Tibial nerve (tissue), 4 donors: ENCODE measurements around the gene LSG1. TPM values are rescaled to one million over a fixed set of nuclear protein-coding genes. Genes with fewer than 3 reads are reported as not detected.

Experiments
- DNase-seq, 2 donors: peaks; one replicate each; pipeline ENCODE4 v3.0.0-alpha.2; 2019; ENCODE audit warnings: low spot score in 2 of 2
- H3K27ac ChIP-seq, 4 donors: fragments of 200-600 bp; sonication (generic) in 3 of 4; one replicate each; pipeline ENCODE4 v1.5.1; 2017 to 2019; ENCODE audit warnings: mild to moderate bottlenecking in 1 of 4
- H3K27me3 ChIP-seq, 2 donors: fragments of 200-600 bp; sonication (generic) in 1 of 2; one replicate each; pipeline versions ENCODE4 v1.5.1 to v1.6.0; 2017 to 2019
- H3K36me3 ChIP-seq, 3 donors: fragments of 200-600 bp; sonication (generic); one replicate each; pipeline ENCODE4 v1.5.1; 2018 to 2019
- H3K4me1 ChIP-seq, 4 donors: fragments of 200-600 bp; sonication (generic) in 3 of 4; one replicate each; pipeline ENCODE4 v1.5.1; 2017 to 2019
- H3K4me3 ChIP-seq, 4 donors: fragments of 200-600 bp; sonication (generic) in 3 of 4; one replicate each; pipeline ENCODE4 v1.5.1; 2017 to 2019; ENCODE audit warnings: mild to moderate bottlenecking in 1 of 4, moderate library complexity in 1 of 4
- H3K9me3 ChIP-seq, 4 donors: fragments of 200-600 bp; sonication (generic) in 3 of 4; one replicate each; pipeline ENCODE4 v1.5.1; 2017 to 2019
- CTCF ChIP-seq, 5 experiments: fragments of 200-600 bp in 3 of 5; fragments of 450-650 bp in 2 of 5; sonication (generic) in 3 of 5; IDR thresholded peaks; one replicate each; pipeline ENCODE4 v1.5.1; 2016 to 2019; ENCODE audit warnings: antibody characterized with exemption in 5 of 5, mild to moderate bottlenecking in 3 of 5, moderate library complexity in 2 of 5
- EP300 ChIP-seq, 2 donors: sonication (generic); formaldehyde crosslinking; IDR thresholded peaks; one replicate each; pipeline ENCODE4 v1.6.1; 2017; ENCODE audit warnings: antibody characterized with exemption in 2 of 2, mild to moderate bottlenecking in 1 of 2
- POLR2A ChIP-seq, 2 donors: fragments of 450-650 bp; IDR thresholded peaks; one replicate each; pipeline ENCODE4 v1.6.1; 2017; ENCODE audit warnings: antibody characterized with exemption in 2 of 2, mild to moderate bottlenecking in 2 of 2, moderate library complexity in 2 of 2
- WGBS, 2 donors: methylation state at CpG; one replicate each; pipeline ENCODE4 v1.1.5; 2018; 5-methylcytosine and 5-hydroxymethylcytosine counted together
- total RNA-seq, 4 donors: library from RNA; depleted of rRNA; stranded (reverse); fragments of >200 nt; gene quantifications; one replicate each; pipeline ENCODE4 v1.1.0, GENCODE V29; 2016

LSG1 gene
- total RNA-seq, 4 donors from 2014 or later, result 24.9 to 64.5 (median 39.3) TPM

GRCh38 chr3:194714564-194714963 lies 42.6 kb upstream of the LSG1 start:
- Histone ChIP-seq H3K4me3 (no peak overlapping the region), H3K27ac (peak overlapping the region in 1 of 4 donors; percentile 16), H3K36me3 (no peaks in the 10 kb centered on the region), H3K27me3 (no peaks in the 10 kb centered on the region), H3K4me1 (peaks cover 0 to 7% (median 0%) of the 10 kb centered on the region in 4 donors), H3K9me3 (no peaks in the 10 kb centered on the region)
- 74 to 79% methylated on average over 6 of the region's 6 CpGs for WGBS, 2 donors
- DNase-seq, result no peak
- no peak for TF ChIP-seq POLR2A (IDR thresholded peaks at IDR 0.05)
- TF ChIP-seq CTCF (IDR thresholded peaks at IDR 0.05), result no peak
- no peak for TF ChIP-seq EP300 (IDR thresholded peaks at IDR 0.05)

- no peaks in the 10 kb centered on the region for H3K36me3 ChIP-seq
- H3K4me1 ChIP-seq, result peaks cover 0 to 7% (median 0%) of the 10 kb centered on the region in 4 donors
- H3K4me3 ChIP-seq, result no peak overlapping the region
- WGBS, 2 donors, result 65 to 68% methylated on average over 5 of the region's 5 CpGs
- no peak overlapping the region for H3K27ac ChIP-seq
- TF ChIP-seq CTCF (IDR thresholded peaks at IDR 0.05), result no peak
- TF ChIP-seq POLR2A (IDR thresholded peaks at IDR 0.05), result no peak
- TF ChIP-seq EP300 (IDR thresholded peaks at IDR 0.05), result no peak
- H3K9me3 ChIP-seq, result no peaks in the 10 kb centered on the region
- H3K27me3 ChIP-seq, result no peaks in the 10 kb centered on the region
- DNase-seq, result no peak
Observed at GRCh38 chr3:194714137-194714455, 42.1 kb upstream of the LSG1 start.

GRCh38 chr3:194713299-194714136 lies 41.5 kb upstream of the LSG1 start:
- no peaks in the 10 kb centered on the region for H3K9me3 ChIP-seq
- no peaks in the 10 kb centered on the region for H3K36me3 ChIP-seq
- H3K4me3 ChIP-seq, result no peak overlapping the region
- DNase-seq, result no peak
- no peak overlapping the region for H3K27ac ChIP-seq
- H3K4me1 ChIP-seq, result peaks cover 0 to 7% (median 0%) of the 10 kb centered on the region in 4 donors
- WGBS, 2 donors, result 61 to 73% methylated on average over 9 of the region's 9 CpGs
- H3K27me3 ChIP-seq, result no peaks in the 10 kb centered on the region
- TF ChIP-seq POLR2A (IDR thresholded peaks at IDR 0.05) (no peak), CTCF (IDR thresholded peaks at IDR 0.05) (no peak)

GRCh38 chr3:194711913-194712312 lies 39.9 kb upstream of the LSG1 start:
- H3K4me1 ChIP-seq, result peaks cover 0 to 7% (median 0%) of the 10 kb centered on the region in 4 donors
- no peaks in the 10 kb centered on the region for H3K9me3 ChIP-seq
- no peaks in the 10 kb centered on the region for H3K27me3 ChIP-seq
- TF ChIP-seq CTCF (IDR thresholded peaks at IDR 0.05), result no peak
- no peak for TF ChIP-seq POLR2A (IDR thresholded peaks at IDR 0.05)
- TF ChIP-seq EP300 (IDR thresholded peaks at IDR 0.05), result no peak
- DNase-seq, result peak in 1 of 2 donors; percentile 24
- WGBS, 2 donors, result 54 to 55% methylated on average over 6 of the region's 6 CpGs
- H3K4me3 ChIP-seq, result no peak overlapping the region
- no peak overlapping the region for H3K27ac ChIP-seq
- H3K36me3 ChIP-seq, result no peaks in the 10 kb centered on the region

- no peak overlapping the region for H3K4me3 ChIP-seq
- no peaks in the 10 kb centered on the region for H3K27me3 ChIP-seq
- no peaks in the 10 kb centered on the region for H3K36me3 ChIP-seq
- TF ChIP-seq POLR2A (IDR thresholded peaks at IDR 0.05), result no peak
- no peak for TF ChIP-seq EP300 (IDR thresholded peaks at IDR 0.05)
- TF ChIP-seq CTCF (IDR thresholded peaks at IDR 0.05), result no peak
- H3K27ac ChIP-seq, result no peak overlapping the region
- peaks cover 0 to 7% (median 0%) of the 10 kb centered on the region in 4 donors for H3K4me1 ChIP-seq
- no peak for DNase-seq
- WGBS, 2 donors, result 87 to 96% methylated on average over 3 of the region's 3 CpGs
- H3K9me3 ChIP-seq, result no peaks in the 10 kb centered on the region
Observed at GRCh38 chr3:194711286-194711685, 39.3 kb upstream of the LSG1 start.
